Kidney (tissue), 14 donors: ENCODE results near the gene C5orf15. TPM values are rescaled to one million over a fixed set of nuclear protein-coding genes. Genes with fewer than 3 reads are reported as not detected.

ENCODE experiments used
- DNase-seq, 5 donors: peaks; one replicate each; pipeline ENCODE4 v3.0.0-alpha.2; 2013 to 2020
- FAIRE-seq: peaks from 2 replicates; lab custom pipeline; 2012; peaks lifted over from hg19 to GRCh38; lab: Jason Lieb, UNC
- H3K27ac ChIP-seq, 2 donors: one replicate each; pipeline ENCODE4 v1.7.0; 2013; ENCODE audit warnings: low read depth in 2 of 2, low read length in 2 of 2, inconsistent platforms in 1 of 2
- H3K27me3 ChIP-seq: one replicate; pipeline ENCODE4 v1.7.1; 2013; ENCODE audit warnings: low read length, inconsistent platforms; ENCODE audit not compliant: control insufficient read depth, insufficient read depth
- H3K36me3 ChIP-seq, 3 donors: one replicate each; pipeline versions ENCODE4 v1.7.0 to v1.7.1; 2013; ENCODE audit warnings: low read length in 3 of 3, control low read depth in 1 of 3, inconsistent platforms in 1 of 3; ENCODE audit not compliant: insufficient read depth in 3 of 3, control insufficient read depth in 2 of 3
- H3K4me1 ChIP-seq, 3 donors: one replicate each; pipeline versions ENCODE4 v1.7.0 to v1.7.1; 2013; ENCODE audit warnings: low read length in 3 of 3, inconsistent platforms in 1 of 3, low read depth in 1 of 3; ENCODE audit not compliant: control insufficient read depth in 2 of 3, insufficient read depth in 2 of 3
- H3K4me3 ChIP-seq, 3 donors: one replicate each; pipeline versions ENCODE4 v1.7.0 to v1.8.1; 2013; ENCODE audit warnings: low read length in 3 of 3, control low read depth in 1 of 3, inconsistent platforms in 1 of 3
- H3K9ac ChIP-seq, 3 donors: one replicate each; pipeline versions ENCODE4 v1.7.0 to v1.7.1; 2013; ENCODE audit warnings: low read length in 3 of 3, control low read depth in 1 of 3, inconsistent platforms in 1 of 3
- H3K9me3 ChIP-seq, 3 donors: one replicate each; pipeline versions ENCODE4 v1.7.0 to v1.7.1; 2013; ENCODE audit warnings: low read length in 3 of 3, control low read depth in 1 of 3, inconsistent platforms in 1 of 3; ENCODE audit not compliant: control insufficient read depth in 2 of 3, insufficient read depth in 1 of 3
- CTCF ChIP-seq: IDR thresholded peaks from 3 replicates; pipeline ENCODE4 v1.5.1; 2012; ENCODE audit warnings: mild to moderate bottlenecking, moderate library complexity, borderline replicate concordance; ENCODE audit not compliant: insufficient read depth; ENCODE audit errors: extremely low read depth
- intact Hi-C: fragments of 100-400 bp; cut with DNase I; formaldehyde crosslinking; loops from one replicate; pipeline ENCODE4 v1.11.1; 2022
- polyA plus RNA-seq: library from polyadenylated mRNA; stranded (reverse); fragments of 350-450 nt; fragmentation: Illumina TruSeq; extraction: RNeasy Lipid Tissue Mini Kit (QIAGEN cat#74804); gene quantifications from one replicate; pipeline ENCODE4 v1.2.3, GENCODE V29; 2014; ENCODE audit warnings: low read depth, low replicate concordance; ENCODE audit not compliant: insufficient read depth
- total RNA-seq: library from RNA; stranded (reverse); fragmentation: NEBNext Ultra II Directional; extraction: Animal tissue kit (Norgen Biotek cat#: 25700); gene quantifications from one replicate; pipeline ENCODE4 v1.2.1, GENCODE V29; 2021
- donor health status: control.
- donor health status: control.
- donor health status: control.
- donor health status: control.
- donor health status: control.
- donor health status: DM: yes; HTN: yes; CAD: no.
- donor health status: Normal renal cell carcinoma (clear cell type).

C5orf15 gene
- total and polyA plus RNA-seq, 2 donors from 2014 or later = 43.9 to 54.4 TPM

GRCh38 chr5:133970325-133970909, 2.0 kb upstream of the C5orf15 start:
- TF ChIP-seq CTCF = no peak
- intact Hi-C loops = no loop called here
- DNase-seq = no peak
- H3K9ac ChIP-seq = no peak overlapping the region
- H3K27me3 ChIP-seq = no peaks in the 10 kb centered on the region
- peak overlapping the region in 1 of 2 donors; percentile 11 for H3K27ac ChIP-seq
- peaks cover 2 to 28% (median 7%) of the 10 kb centered on the region in 3 donors for H3K36me3 ChIP-seq
- FAIRE-seq = no peak
- H3K9me3 ChIP-seq = no peaks in the 10 kb centered on the region
- no peak overlapping the region for H3K4me3 ChIP-seq
- peaks cover 0 to 14% (median 7%) of the 10 kb centered on the region in 3 donors for H3K4me1 ChIP-seq

- no peak for TF ChIP-seq CTCF
- no peaks in the 10 kb centered on the region for H3K9me3 ChIP-seq
- no peaks in the 10 kb centered on the region for H3K27me3 ChIP-seq
- H3K36me3 ChIP-seq = peaks cover 2 to 24% (median 7%) of the 10 kb centered on the region in 3 donors
- H3K27ac ChIP-seq = peak overlapping the region; percentile 73 to 98
- peak overlapping the region in 1 of 3 donors; percentile 94 for H3K4me3 ChIP-seq
- no peak overlapping the region for H3K9ac ChIP-seq
- intact Hi-C loops = no loop called here
- FAIRE-seq = no peak
- peak in 1 of 5 donors; percentile 40 for DNase-seq
- H3K4me1 ChIP-seq = peaks cover 0 to 14% (median 7%) of the 10 kb centered on the region in 3 donors
These were observed 1.4 kb upstream of the C5orf15 start for GRCh38 chr5:133969654-133970324.

GRCh38 chr5:133967698-133968203, 674 bp downstream of the C5orf15 start:
- DNase-seq = peak in 3 of 5 donors; percentile 20 to 61 (median 48)

More at GRCh38 chr5:133967698-133968203, 674 bp downstream of the C5orf15 start:
- Histone ChIP-seq H3K36me3 (peaks cover 0 to 5% (median 0%) of the 10 kb centered on the region in 3 donors), H3K27me3 (no peaks in the 10 kb centered on the region), H3K4me3 (peak overlapping the region; percentile 94 to 98 (median 97)), H3K4me1 (peaks cover 0 to 17% (median 7%) of the 10 kb centered on the region in 3 donors), H3K9ac (peak overlapping the region; percentile 78 to 97 (median 93)), H3K9me3 (no peaks in the 10 kb centered on the region), H3K27ac (peak overlapping the region; percentile 87 to 98)
- no peak for FAIRE-seq
- intact Hi-C loops = no loop called here
- TF ChIP-seq CTCF = no peak
